Thyroid gland (tissue), 4 donors: ENCODE results near the gene EZH1.

Experiments used
- CTCF ChIP-seq, 6 experiments: fragments of 200-600 bp in 3 of 6; fragments of 450-650 bp in 3 of 6; sonication (generic) in 3 of 6; IDR thresholded peaks; one replicate each; pipeline ENCODE4 v1.5.1; 2016 to 2019; ENCODE audit warnings: antibody characterized with exemption in 6 of 6, mild to moderate bottlenecking in 2 of 6, inconsistent platforms in 1 of 6, moderate library complexity in 1 of 6
- POLR2A ChIP-seq, 2 donors: fragments of 450-650 bp; IDR thresholded peaks; one replicate each; pipeline ENCODE4 v1.6.1; 2017; ENCODE audit warnings: antibody characterized with exemption in 2 of 2, mild to moderate bottlenecking in 2 of 2, moderate library complexity in 1 of 2

- TF ChIP-seq CTCF (IDR thresholded peaks at IDR 0.05), result no peak
- no peak for TF ChIP-seq POLR2A (IDR thresholded peaks at IDR 0.05)
Observed at GRCh38 chr17:42779936-42780850, 35.4 kb upstream of the EZH1 start, which contains the start of gene WNK4.
